ENCODE results near the gene PPP1R18.

Gene PPP1R18

GRCh38 chr6:30686908-30687658, 638 bp upstream of the PPP1R18 start:
- intact Hi-C loops (cut with DNase I; ENCODE audit: low total_unique reads): no loop called here
- Histone ChIP-seq H3K36me3 (no peaks in the 10 kb centered on the region), H3K4me3 (peak overlapping the region; percentile 64 to 90), H3K4me1 (peaks cover 0 to 82% (median 51%) of the 10 kb centered on the region in 4 donors), H3K27ac (peak overlapping the region; percentile 94 to 100), H3K9me3 (no peaks in the 10 kb centered on the region), H3K27me3 (no peaks in the 10 kb centered on the region)
- TF ChIP-seq, protein P1, sequence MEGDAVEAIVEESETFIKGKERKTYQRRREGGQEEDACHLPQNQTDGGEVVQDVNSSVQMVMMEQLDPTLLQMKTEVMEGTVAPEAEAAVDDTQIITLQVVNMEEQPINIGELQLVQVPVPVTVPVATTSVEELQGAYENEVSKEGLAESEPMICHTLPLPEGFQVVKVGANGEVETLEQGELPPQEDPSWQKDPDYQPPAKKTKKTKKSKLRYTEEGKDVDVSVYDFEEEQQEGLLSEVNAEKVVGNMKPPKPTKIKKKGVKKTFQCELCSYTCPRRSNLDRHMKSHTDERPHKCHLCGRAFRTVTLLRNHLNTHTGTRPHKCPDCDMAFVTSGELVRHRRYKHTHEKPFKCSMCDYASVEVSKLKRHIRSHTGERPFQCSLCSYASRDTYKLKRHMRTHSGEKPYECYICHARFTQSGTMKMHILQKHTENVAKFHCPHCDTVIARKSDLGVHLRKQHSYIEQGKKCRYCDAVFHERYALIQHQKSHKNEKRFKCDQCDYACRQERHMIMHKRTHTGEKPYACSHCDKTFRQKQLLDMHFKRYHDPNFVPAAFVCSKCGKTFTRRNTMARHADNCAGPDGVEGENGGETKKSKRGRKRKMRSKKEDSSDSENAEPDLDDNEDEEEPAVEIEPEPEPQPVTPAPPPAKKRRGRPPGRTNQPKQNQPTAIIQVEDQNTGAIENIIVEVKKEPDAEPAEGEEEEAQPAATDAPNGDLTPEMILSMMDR (IDR thresholded peaks at IDR 0.05): no peak
- peak; percentile 96 to 99 for DNase-seq

DNA sequence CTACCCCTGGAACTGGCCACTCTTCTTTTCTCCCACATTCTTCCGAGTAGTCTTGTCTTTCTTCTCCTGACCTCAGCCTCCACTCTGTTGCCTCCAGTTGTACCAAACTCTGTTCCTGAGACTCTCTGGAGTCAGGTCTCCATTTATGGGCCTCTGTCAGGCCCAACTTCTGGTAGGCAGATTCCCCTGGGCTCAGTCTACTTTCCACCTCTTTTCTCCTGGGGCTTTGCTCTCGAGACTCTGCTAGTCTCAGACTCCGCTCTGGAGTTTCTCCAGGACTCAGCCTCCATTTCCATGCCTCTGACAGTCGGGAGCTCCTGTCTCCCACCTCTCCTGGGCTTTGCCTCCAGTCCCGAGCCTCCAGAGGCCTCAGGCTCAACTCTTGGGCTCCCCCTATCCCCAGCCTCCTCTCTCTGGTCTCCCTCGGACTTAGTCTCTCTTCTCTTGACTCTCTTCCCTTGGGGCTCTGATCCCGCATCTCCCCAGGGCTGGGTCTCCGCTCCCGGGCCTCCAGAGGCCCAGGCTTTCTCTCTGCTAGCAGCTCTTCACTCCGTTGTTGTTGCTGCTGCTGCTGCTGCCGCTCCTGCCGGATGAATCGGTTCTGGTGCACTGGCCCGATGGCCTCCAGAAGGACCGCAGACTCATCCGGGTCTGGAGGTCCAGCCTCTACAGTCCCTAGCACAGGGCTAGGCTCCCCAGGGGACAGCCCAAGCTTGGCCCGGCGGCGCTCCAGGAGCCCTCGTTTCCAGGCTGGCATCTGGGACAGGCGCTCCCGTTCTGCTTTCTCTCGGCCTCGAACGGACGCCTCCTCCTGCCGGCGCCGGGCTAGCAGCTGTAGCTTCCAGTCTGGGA, 1.1 kb downstream of the PPP1R18 start:
- peak overlapping the region; percentile 64 to 90 for H3K4me3 ChIP-seq
- no peaks in the 10 kb centered on the region for H3K9me3 ChIP-seq
- TF ChIP-seq, protein P1 (IDR thresholded peaks at IDR 0.05): no peak
- H3K4me1 ChIP-seq: peaks cover 4 to 88% (median 61%) of the 10 kb centered on the region in 4 donors
- intact Hi-C loops (cut with DNase I; ENCODE audit: low total_unique reads): no loop called here
- peaks cover 0 to 7% (median 0%) of the 10 kb centered on the region in 3 donors for H3K36me3 ChIP-seq
- H3K27ac ChIP-seq: peak overlapping the region; percentile 94 to 100
- H3K27me3 ChIP-seq: no peaks in the 10 kb centered on the region
- peak in 1 of 2 donors; percentile 69 for DNase-seq

- Histone ChIP-seq H3K36me3 (peaks cover 0 to 12% (median 0%) of the 10 kb centered on the region in 3 donors), H3K27ac (peak overlapping the region; percentile 94 to 100), H3K27me3 (no peaks in the 10 kb centered on the region), H3K9me3 (no peaks in the 10 kb centered on the region), H3K4me3 (peak overlapping the region; percentile 64 to 90), H3K4me1 (peaks cover 4 to 88% (median 61%) of the 10 kb centered on the region in 4 donors)
- intact Hi-C loops (cut with DNase I; ENCODE audit: low total_unique reads): loop anchor here (5.0 kb wide), 1 partner anchor 193 kb away; no protein-coding TSS in a partner anchor
- TF ChIP-seq, protein P1 (IDR thresholded peaks at IDR 0.05): no peak
- DNase-seq: peak; percentile 71 to 87
Observed at GRCh38 chr6:30684386-30685156, 1.9 kb downstream of the PPP1R18 start.

GRCh38 chr6:30683980-30684338, 2.5 kb downstream of the PPP1R18 start:
- peak overlapping the region; percentile 64 to 90 for H3K4me3 ChIP-seq
- no peaks in the 10 kb centered on the region for H3K9me3 ChIP-seq
- peak overlapping the region; percentile 94 to 100 for H3K27ac ChIP-seq
- intact Hi-C loops (cut with DNase I; ENCODE audit: low total_unique reads): loop anchor here (5.0 kb wide), 1 partner anchor 193 kb away; no protein-coding TSS in a partner anchor
- no peaks in the 10 kb centered on the region for H3K27me3 ChIP-seq
- TF ChIP-seq, protein P1 (IDR thresholded peaks at IDR 0.05): no peak
- H3K36me3 ChIP-seq: peaks cover 0 to 14% (median 1%) of the 10 kb centered on the region in 3 donors
- H3K4me1 ChIP-seq: peaks cover 4 to 88% (median 61%) of the 10 kb centered on the region in 4 donors
- DNase-seq: no peak

All from tibial artery (tissue), 4 donors.